SK-N-SH treated with all-trans-retinoic acid at 6 μM for 48 hours (cell line): Measurements from ENCODE around the gene FAM110D.

ENCODE experiments used
- CREB5 ChIP-seq: fragments of 250-450 bp; sonication (Bioruptor Pico); IDR thresholded peaks from 2 replicates; pipeline ENCODE4 v1.5.1; 2020; ENCODE audit warnings: low read depth, mild to moderate bottlenecking, moderate library complexity
- ESRRG ChIP-seq: fragments of 250-450 bp; sonication (Bioruptor Pico); IDR thresholded peaks from 2 replicates; pipeline ENCODE4 v1.6.1; 2021; ENCODE audit warnings: mild to moderate bottlenecking
- ISL1 ChIP-seq: fragments of 250-450 bp; sonication (Bioruptor Pico); IDR thresholded peaks from 2 replicates; pipeline ENCODE4 v2.1.2; 2022; ENCODE audit warnings: mild to moderate bottlenecking, moderate library complexity
- PATZ1 ChIP-seq: fragments of 250-450 bp; sonication (Bioruptor Pico); IDR thresholded peaks from 2 replicates; pipeline ENCODE4 v1.8.0; 2020; ENCODE audit warnings: mild to moderate bottlenecking, moderate library complexity, borderline replicate concordance

DNA sequence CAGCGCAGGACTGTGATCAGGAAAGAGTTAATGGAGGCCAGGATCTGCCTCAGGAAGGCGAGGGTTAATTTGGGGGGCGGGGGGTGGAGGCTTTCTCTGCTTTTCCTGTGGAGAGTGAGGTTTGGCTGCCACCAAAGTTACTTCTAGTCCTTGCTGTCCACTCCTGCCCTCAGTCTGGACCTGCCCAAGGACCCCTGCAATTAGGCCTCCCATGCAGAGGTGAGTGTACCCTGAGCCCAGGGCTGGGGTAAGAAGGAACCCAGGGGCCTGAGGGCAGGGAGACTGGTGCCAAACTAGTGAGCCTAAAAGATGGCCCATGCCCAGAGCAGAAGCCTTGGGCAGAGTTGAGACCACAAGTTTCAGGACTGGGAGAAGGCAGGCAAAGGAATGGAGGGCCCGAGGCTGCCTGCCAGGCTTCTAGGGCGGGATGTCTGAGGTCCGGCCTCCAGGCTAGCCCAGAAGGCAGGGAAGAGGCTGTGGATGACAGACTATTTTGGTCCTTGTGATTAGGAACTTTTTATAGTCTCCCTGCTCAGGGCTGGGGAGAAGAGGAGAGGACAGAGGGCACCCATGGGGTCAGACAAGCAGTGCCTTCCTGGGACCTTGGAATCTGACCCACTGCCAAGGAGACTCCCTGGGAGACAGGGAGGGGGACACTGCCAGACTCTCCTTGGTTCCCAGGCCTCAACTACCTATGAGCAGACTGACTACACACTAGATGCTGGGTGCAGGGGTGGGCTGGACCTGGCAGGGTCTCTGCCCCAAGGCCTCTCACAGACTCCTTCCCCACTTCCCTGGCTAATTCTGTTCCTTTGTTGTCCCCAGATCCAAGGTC, at the start of gene FAM110D:
- TF ChIP-seq PATZ1 (CRISPR knock-in tag) (no peak), ISL1 (no peak), CREB5 (no peak), ESRRG (CRISPR knock-in tag) (no peak)
